ENCODE data around the gene FAM50A. TPM values are rescaled to one million over a fixed set of nuclear protein-coding genes. Genes with fewer than 3 reads are reported as not detected.
A peak's percentile ranks its signal among the peaks of the same experiment; 100 is the strongest.
"Not testable (repeated sequence)": the region's sequence is repeated elsewhere in the genome, so short reads cannot be mapped to it uniquely, and the experiment has no call there.

FAM50A gene, protein sequence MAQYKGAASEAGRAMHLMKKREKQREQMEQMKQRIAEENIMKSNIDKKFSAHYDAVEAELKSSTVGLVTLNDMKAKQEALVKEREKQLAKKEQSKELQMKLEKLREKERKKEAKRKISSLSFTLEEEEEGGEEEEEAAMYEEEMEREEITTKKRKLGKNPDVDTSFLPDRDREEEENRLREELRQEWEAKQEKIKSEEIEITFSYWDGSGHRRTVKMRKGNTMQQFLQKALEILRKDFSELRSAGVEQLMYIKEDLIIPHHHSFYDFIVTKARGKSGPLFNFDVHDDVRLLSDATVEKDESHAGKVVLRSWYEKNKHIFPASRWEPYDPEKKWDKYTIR
- total RNA-seq: 14.9 TPM
- 81.9 TPM for polyA plus RNA-seq

DNA sequence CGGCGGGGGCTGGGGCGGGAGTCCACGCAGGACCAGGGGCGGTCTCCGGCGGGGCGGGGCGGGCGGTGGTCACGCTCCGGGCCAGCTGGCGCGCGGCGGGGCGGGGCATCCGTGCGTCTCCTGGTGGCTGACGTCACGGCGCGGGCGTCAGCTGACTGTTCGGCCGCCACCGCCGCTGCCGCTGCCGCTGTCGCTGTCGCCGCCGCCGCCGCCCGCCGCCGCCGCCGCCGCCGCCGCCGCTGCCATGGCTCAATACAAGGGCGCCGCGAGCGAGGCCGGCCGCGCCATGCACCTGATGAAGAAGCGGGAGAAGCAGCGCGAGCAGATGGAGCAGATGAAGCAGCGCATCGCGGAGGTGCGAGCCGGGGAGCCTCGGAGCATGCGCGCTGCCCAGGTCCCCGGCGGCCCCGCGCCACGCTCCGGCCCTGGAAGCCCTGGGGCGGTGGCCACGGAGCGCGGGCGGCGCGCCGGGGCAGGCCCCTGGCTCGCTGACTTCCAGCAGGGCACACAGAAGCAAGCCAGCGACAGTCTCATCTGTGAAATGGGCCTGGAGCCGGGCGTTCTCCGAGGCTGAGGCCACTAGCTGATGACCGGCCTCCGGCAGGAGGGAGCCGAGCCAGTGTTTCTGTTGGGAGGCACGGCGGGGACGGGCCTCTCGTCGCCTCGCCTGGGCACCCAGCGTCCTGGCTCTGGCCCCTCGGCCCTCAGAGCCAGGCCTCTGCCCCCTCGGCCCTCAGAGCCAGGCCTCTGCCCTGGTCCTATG lies at the start of gene FAM50A:
Gene FAM50A, plus strand, starts transcription at position 150 of the 763 bp plus-strand sequence. Its CDS starts 95 bp downstream, at position 245.
- WGBS: under 1% methylated on average over 94 of the region's 94 CpGs

DNA sequence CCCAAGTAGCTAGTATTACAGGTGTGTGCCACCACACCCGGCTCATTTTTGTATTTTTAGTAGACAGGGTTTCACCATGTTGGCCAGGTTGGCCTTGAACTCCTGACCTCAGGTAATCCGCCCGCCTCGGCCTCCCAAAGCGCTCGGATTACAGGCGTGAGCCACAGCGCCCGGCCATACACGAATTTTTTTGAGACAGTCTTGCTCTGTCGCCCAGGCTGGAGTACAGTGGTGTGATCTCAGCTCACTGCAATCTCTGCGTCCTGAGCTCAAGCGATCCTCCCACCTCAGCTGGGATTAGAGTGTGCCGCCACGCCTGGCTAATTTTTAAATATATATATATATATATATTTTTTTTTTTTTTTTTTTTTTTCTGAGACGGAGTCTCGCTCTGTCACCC lies 47.6 kb upstream of the FAM50A start:
- not testable (repeated sequence) for H3K4me3 ChIP-seq (ENCODE audit: low read depth, low read length); DNase-seq (ENCODE audit: extremely low spot score); H3K27ac ChIP-seq (ENCODE audit: low read depth); H3K4me1 ChIP-seq (ENCODE audit: insufficient read depth); H3K36me3 ChIP-seq (ENCODE audit: insufficient read depth)
- 83% methylated on average over 17 of the region's 17 CpGs for WGBS

More for the DNA sequence above, at the start of gene FAM50A:
- Histone ChIP-seq H3K27ac (ENCODE audit: low read depth) (peak within 1 kb of the TSS; percentile 85), H3K4me1 (ENCODE audit: insufficient read depth) (no peaks in the 10 kb centered on the region), H3K36me3 (ENCODE audit: insufficient read depth) (no peaks in the 10 kb centered on the region), H3K4me3 (ENCODE audit: low read depth, low read length) (peak within 1 kb of the TSS; percentile 61)
- DNase-seq (ENCODE audit: extremely low spot score): no peak

DNA sequence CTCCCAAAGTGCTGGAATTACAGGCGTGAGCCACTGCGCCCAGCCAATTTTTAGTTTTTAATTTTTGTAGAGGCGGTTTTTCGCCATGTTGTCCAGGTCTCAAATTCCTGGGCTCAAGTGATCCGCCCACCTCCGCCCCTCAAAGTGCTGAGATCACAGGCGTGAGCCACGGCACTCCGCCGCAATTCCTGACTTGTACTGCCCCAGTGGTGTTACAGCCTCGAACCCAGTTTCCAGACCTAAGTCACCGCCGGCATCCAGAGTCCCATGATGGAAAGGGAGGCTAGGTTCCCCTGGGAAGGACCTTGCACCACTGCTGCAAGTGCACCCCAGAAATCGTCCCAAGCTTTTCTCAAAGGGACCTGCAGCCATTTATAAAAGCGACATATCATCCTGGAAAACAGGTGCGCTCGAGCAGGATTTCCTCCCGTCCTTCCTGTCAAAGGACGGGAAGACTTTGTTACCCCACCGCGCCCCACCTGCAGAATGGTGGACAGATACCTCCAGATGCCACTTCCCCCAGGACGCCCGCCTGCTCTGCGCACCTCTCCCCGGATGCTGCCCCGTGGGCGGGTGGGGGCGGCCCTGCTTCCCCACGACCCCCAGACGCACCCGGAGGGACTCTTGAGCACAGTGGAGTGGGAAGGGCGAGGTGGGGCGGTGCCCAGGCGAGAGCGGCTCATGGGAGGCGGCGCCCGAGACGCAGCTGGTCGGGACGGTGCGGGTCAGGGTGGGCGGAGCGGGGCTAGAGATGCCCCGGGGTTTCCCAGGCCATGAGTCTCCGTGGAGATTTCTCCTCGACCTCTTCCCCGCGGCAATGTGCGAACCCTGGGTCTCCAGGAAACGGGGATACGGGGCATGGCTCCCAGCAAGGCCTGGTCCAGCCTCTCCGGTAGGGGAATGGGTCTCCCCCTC lies 46.7 kb upstream of the FAM50A start:
- 2% methylated on average over 52 of the region's 53 CpGs for WGBS
- Histone ChIP-seq H3K4me3 (ENCODE audit: low read depth, low read length) (peak overlapping the region; percentile 53), H3K4me1 (ENCODE audit: insufficient read depth) (no peaks in the 10 kb centered on the region), H3K27ac (ENCODE audit: low read depth) (peak overlapping the region; percentile 98), H3K36me3 (ENCODE audit: insufficient read depth) (peaks cover 3% of the 10 kb centered on the region)
- no peak for DNase-seq (ENCODE audit: extremely low spot score)

DNA sequence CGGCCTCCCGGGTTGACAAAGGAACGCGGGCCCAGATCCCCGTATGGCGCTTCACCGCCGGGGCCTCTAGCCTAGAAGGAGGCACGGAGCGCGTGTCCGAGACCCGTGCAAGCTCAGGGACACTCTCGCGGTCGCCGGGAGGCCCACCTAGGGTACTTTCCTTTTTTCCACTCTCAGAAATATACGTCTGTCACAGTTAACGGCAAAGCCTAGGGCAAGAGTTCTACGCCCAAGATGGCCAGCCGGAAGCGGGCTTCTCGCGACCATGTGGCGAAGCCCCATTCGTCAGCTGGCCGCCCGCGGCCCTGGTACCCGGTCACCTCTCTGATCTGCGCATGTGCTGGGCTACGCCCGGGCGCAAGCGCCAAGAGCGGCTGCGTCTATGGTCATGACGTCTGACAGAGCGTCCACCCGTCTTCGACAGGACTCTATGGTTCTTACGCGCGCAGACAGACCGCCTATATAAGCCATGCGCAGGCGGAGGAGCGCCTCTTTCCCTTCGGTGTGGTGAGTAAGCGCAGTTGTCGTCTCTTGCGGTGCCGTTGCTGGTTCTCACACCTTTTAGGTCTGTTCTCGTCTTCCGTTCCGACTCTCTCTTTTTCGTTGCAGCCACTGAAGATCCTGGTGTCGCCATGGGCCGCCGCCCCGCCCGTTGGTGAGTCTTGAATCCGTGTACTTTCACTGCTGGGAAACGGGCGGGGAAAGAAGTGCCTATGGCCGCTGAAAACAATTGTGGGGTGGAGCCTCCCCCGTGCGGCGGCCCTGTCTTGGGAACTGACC lies 45.9 kb upstream of the FAM50A start, which contains the start of gene RPL10:
Gene RPL10, plus strand, starts transcription at position 490 of the 780 bp plus-strand sequence. Its CDS starts 143 bp downstream, at position 633.
- peak; percentile 86 for DNase-seq (ENCODE audit: extremely low spot score)
- Histone ChIP-seq H3K4me1 (ENCODE audit: insufficient read depth) (no peaks in the 10 kb centered on the region), H3K4me3 (ENCODE audit: low read depth, low read length) (peak within 1 kb of the TSS; percentile 66), H3K27ac (ENCODE audit: low read depth) (peak within 1 kb of the TSS; percentile 98), H3K36me3 (ENCODE audit: insufficient read depth) (peaks cover 3% of the 10 kb centered on the region)
- WGBS: under 1% methylated on average over 69 of the region's 69 CpGs

DNA sequence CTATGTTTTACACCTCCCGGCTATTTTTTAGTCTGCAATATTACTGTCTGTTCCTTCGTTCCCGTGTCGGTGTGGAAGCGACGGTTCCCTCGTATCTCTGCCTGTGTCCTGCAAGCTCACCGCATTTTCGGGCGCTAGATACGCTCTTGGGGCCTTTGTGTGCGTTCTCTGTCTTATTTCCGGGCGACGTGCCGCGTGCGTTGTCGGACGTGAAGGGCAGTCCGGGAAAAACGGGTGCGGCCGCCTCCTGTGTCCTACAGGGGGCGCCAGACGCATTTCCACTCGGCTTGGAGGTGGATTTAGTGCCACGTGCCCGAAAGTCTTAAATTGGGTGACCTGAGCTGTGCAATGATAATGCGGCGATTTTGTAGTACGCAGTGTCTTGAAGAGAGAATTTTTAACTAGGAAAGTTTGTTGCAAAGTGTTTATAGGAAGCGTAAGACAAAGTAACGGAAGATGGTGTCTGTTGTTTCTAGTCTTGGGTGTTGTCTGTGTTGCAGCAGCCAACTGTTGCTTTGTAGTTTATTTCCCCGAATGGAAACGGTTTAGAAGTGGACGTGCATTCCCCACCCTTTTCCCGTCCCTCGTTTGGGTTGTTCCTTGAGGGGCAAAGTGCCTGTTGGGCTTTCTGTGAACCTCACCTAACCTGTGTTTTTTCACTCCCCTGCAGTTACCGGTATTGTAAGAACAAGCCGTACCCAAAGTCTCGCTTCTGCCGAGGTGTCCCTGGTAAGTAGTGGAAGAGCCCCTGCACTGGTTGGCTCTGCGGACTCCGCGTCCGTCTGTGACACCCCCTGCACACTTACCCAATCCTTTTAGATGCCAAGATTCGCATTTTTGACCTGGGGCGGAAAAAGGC lies 45.0 kb upstream of the FAM50A start:
- peak; percentile 62 for DNase-seq (ENCODE audit: extremely low spot score)
- Histone ChIP-seq H3K4me1 (ENCODE audit: insufficient read depth) (no peaks in the 10 kb centered on the region), H3K27ac (ENCODE audit: low read depth) (peak overlapping the region; percentile 83), H3K36me3 (ENCODE audit: insufficient read depth) (peaks cover 3% of the 10 kb centered on the region), H3K4me3 (ENCODE audit: low read depth, low read length) (peak overlapping the region; percentile 66)
- 2% methylated on average over 49 of the region's 49 CpGs for WGBS

DNA sequence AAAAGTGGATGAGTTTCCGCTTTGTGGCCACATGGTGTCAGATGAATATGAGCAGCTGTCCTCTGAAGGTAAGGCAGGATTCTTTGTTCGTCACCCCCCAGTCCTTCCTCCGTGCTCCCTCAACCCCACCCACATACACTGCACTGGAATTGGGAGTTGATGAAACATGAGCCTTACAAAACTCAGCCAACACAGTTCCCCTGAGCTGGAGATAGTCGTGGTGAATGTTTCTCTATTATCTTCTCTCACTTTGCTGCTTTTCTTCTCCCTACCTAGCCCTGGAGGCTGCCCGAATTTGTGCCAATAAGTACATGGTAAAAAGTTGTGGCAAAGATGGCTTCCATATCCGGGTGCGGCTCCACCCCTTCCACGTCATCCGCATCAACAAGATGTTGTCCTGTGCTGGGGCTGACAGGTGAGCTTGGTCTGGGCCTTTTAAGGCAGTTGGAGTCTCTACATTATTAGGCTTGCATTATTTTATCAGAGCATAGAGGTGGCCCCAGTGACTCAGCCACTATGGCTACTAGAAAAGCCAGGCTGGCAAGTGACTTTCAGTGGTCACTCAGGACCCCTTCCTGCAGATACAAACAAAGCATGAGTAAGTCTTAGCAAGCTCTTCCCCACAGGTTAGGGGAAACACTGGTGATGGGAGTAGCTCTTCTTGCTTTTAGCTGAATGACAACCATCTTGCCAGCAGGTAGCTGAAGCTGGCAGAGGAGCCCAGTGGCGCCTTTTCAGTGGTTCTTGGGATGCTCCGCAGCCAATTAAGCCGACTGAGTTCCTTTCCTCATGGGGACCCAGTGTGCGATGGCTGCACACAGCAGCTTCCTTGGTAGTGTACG lies 44.2 kb upstream of the FAM50A start:
- H3K36me3 ChIP-seq (ENCODE audit: insufficient read depth): peaks cover 3% of the 10 kb centered on the region
- no peaks in the 10 kb centered on the region for H3K4me1 ChIP-seq (ENCODE audit: insufficient read depth)
- H3K4me3 ChIP-seq (ENCODE audit: low read depth, low read length): peak overlapping the region; percentile 66
- H3K27ac ChIP-seq (ENCODE audit: low read depth): no peak overlapping the region
- no peak for DNase-seq (ENCODE audit: extremely low spot score)
- 36% methylated on average over 14 of the region's 14 CpGs for WGBS

DNA sequence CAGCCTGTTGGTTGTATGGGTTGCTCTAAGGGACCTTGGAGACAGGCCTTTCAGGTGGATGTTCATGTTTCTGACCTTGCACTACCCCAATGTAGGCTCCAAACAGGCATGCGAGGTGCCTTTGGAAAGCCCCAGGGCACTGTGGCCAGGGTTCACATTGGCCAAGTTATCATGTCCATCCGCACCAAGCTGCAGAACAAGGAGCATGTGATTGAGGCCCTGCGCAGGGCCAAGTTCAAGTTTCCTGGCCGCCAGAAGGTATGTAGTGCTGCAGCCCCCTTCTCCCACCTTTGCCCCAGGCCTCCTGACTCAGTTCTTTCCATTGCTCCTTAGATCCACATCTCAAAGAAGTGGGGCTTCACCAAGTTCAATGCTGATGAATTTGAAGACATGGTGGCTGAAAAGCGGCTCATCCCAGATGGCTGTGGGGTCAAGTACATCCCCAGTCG lies 43.5 kb upstream of the FAM50A start:
- H3K27ac ChIP-seq (ENCODE audit: low read depth); DNase-seq (ENCODE audit: extremely low spot score); H3K4me1 ChIP-seq (ENCODE audit: insufficient read depth); H3K4me3 ChIP-seq (ENCODE audit: low read depth, low read length); H3K36me3 ChIP-seq (ENCODE audit: insufficient read depth): not testable (repeated sequence)
- 76% methylated on average over 6 of the region's 6 CpGs for WGBS

DNA sequence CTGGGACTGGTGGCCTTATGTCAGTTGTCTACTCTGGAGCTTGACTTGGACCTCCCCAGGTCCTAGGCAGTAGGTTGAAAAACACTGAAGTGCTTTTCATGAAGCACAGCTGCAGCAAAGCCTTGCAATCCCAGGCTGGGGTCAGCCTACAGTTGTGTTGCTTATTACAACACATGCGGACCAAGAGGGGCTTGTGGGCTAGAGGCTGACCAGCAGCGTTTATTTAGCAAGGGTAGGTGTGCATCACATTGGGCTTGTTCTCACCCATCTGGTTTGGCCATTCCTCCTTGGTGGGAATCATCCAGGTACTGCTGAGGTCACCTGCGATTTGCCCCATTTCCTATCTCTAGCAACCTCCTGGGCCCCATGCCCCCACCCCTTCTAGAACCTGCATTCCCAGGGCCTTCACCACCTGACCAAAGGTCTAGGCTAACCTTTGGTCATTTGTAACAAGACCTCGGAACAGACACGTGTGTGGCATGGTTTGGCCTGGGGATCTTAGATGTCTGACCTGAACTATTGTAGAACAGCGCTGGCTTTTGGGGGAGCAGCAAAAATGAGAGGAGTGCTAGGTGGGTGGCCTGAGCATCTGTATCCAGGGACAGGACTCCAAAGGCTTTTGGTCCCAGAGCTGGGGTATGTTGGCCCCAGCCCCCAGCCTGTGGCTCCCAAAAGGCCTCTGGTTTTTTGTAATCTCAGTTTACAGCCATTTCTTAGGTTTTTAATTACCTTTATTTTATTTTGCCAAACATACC lies 42.7 kb upstream of the FAM50A start:
- H3K4me1 ChIP-seq (ENCODE audit: insufficient read depth): no peaks in the 10 kb centered on the region
- H3K4me3 ChIP-seq (ENCODE audit: low read depth, low read length): no peak overlapping the region
- peak overlapping the region; percentile 45 for H3K27ac ChIP-seq (ENCODE audit: low read depth)
- no peak for DNase-seq (ENCODE audit: extremely low spot score)
- H3K36me3 ChIP-seq (ENCODE audit: insufficient read depth): peaks cover 3% of the 10 kb centered on the region
- WGBS: 40% methylated on average over 6 of the region's 6 CpGs

DNA sequence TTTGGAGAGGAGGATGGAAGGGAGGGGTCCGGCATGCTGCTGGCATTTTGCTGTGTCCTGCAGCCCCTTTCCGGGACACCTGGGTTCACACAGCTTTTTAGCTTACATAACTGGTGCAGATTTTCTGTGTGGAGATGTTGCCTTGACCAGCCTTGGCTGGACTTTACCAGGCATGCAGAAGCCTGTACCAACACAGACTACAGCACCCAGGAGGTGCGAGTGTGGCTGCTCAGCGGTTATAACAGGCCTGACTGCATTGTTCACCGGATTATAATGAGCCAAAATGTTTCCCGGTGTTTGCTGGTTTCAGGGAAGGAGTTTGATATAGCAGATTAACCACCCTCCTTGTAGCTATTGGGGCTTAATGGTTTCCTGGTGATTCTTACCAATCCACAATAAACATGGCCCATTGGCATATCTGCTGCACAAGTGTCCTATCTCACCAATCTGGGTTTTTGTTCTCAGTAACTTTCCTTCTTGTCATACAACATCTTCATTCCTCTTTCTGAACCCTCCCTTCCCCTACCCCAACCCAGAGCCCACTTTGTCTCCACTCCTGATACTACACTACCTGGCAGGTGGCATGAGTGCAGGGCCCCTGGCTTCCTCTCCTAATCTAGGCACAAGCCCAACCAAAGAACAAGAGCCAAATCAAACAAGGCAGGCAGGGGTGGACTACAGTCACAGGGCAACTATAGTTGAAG lies 41.9 kb upstream of the FAM50A start:
- 50% methylated on average over 6 of the region's 6 CpGs for WGBS
- peaks cover 3% of the 10 kb centered on the region for H3K36me3 ChIP-seq (ENCODE audit: insufficient read depth)
- no peaks in the 10 kb centered on the region for H3K4me1 ChIP-seq (ENCODE audit: insufficient read depth)
- DNase-seq (ENCODE audit: extremely low spot score): no peak
- H3K27ac ChIP-seq (ENCODE audit: low read depth): no peak overlapping the region
- no peak overlapping the region for H3K4me3 ChIP-seq (ENCODE audit: low read depth, low read length)

DNA sequence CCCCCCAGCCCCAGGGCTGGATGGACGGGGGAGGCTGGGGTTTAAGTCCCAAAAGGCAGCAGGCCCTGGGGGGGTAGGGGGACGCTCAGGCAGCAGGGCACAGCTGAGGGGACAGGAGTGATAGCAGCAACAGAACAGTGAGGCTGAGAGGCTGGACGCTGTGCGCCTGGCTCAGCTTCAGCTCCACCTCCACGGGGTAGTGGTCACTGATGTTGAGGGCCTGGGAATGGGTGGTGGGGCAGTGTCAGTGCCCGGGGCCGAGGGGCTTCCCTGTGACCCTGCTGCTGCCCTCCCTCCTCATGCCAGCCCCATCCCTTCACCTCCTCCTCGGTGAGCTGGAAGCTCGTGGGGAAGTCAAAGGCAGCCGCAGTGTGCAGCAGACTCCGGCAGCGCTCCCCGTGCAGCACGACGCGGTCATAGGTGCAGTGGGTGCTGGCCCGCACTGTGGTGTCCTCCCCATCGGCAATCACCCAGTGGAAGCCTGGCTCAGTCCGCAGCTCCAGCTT lies 41.3 kb upstream of the FAM50A start:
- no peak for DNase-seq (ENCODE audit: extremely low spot score)
- Histone ChIP-seq H3K4me1 (ENCODE audit: insufficient read depth) (no peaks in the 10 kb centered on the region), H3K4me3 (ENCODE audit: low read depth, low read length) (no peak overlapping the region), H3K27ac (ENCODE audit: low read depth) (no peak overlapping the region), H3K36me3 (ENCODE audit: insufficient read depth) (peaks cover 3% of the 10 kb centered on the region)
- WGBS: 79% methylated on average over 19 of the region's 19 CpGs

All from urinary bladder (tissue), 4 donors.